HTR-8/SVneo (cell line): ENCODE measurements around the gene ZNF778.
"Not testable (repeated sequence)": the region's sequence is repeated elsewhere in the genome, so short reads cannot be mapped to it uniquely, and the experiment has no call there.

Experiments
- DNase-seq: peaks from one replicate; pipeline ENCODE4 v3.0.0; 2011; ENCODE audit warnings: low spot score, mixed read lengths; ENCODE audit not compliant: insufficient read length
- FAIRE-seq: peaks from 2 replicates; lab custom pipeline; 2011; peaks lifted over from hg19 to GRCh38; lab: Jason Lieb, UNC

Gene ZNF778

DNA sequence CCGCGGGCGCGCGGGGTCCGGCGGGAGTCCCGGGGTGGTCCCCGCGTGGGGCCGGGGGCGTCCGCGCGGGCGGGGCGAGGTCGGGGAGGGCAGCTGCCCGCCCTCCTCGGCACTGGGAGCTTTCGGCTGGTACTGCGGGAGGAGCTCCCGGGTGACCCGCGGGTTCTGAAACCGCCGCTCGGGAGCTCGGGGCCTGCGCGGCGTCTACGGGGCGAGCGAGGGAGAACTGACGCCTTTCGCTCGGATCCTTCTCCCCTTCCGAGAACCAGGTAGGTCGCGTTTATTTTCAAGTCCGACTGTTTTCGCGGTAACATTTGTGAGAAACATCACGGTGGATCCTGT lies 30.2 kb downstream of the ZNF778 start:
- FAIRE-seq, DNase-seq: not testable (repeated sequence)

DNA sequence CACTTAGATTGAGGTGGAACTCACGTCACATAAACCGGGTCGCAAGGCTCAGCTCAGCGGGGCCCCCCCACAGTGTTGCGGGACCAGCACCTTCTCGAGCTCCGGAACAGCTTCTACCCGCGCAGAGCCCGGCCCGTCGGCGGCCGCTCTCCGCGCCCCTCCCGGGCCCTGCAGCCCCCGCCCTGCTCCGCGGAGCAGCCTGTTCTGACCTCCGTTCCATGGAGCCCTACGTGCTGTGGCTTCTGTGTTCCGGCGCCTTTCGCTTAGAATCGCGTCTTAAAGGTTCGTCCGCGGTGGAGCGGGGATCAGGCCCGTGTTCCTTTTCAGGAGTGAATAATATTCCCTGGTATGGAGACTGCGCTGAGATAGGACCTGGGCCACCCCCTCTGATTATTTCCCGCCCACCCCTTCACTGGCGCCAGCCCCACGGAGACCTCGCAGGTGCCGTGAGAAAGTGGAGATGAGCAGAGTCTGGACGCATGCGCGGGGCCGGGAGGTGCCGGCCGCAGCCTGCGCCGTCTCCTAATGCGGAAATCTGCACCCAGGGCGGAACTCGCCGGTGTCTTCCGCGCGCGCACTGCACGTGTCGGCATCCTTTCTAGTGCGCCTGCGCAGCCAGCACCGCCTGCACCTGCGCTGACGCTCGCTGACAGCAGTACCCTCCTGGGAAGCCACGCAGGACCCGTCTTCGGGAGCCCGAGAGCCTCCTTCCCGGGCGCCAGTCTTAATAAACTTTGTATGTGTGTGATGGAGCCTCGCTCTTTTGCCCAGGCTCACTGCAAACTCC lies 30.9 kb downstream of the ZNF778 start:
- no peak for FAIRE-seq
- DNase-seq, result no peak

DNA sequence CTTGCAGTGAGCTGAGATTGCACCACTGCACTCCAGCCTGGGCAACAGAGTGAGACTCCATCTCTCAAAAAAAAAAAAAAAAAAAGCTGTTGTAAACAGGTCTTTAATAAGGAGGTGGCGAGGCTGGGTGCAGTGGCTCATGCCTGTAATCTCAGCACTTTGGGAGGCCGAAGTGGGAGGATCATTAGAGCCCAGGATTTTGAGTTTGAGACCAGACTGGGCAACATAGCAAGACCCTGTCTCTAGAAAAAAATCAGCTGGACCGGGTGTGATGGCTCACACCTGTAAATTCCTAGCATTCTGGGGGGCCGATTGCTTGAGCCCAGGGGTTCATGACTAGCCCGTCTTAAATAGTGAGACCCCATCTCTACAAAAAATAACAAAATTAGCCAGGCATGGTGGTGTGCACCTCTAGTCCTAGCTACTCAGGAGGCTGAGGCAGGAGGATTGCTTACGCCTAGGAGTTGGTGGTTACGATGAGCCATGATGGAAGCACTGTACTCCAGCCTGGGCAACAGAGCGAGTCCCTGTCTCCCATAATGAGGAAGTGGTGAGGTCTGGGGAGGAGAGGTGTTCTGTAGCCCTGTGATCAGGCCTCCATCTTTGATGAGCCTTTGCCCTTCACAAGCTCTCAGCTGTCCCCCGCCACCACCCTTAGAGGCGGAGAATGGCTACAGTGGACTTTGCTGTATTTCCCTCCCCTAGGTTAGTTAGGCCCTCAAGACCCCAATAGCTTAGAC lies 36.2 kb downstream of the ZNF778 start:
- no peak for DNase-seq
- no peak for FAIRE-seq

DNA sequence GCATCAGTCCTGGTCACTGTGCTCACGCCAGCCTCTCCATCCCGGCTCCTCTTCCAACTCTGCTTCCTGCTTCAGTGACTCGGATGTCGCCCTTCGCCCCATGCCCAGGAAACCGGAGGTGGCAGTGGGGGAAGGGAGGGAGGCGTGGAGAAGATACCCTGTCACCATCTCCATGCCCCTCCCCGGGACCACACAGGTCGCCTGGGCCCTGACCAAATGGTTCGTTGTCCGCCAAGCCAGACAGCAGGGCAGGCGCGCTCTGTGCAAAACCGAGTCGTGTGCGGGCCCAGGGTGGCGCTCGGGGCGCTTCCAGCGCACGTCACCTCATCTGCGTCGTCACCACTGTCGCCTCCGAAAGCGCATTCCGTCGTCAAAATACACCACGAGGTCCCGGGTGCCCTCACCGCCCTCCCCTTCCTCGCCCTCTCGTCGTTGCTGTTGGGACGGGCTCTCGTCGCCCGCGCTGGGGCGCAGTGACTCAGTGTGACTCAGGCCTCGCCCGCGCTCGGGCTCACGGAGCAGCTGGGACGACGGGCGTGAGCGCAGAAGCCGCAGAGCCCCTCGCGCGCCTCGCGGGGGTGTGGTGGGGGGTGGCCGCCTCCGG lies 39.2 kb downstream of the ZNF778 start:
- DNase-seq (no peak), FAIRE-seq (no peak)

DNA sequence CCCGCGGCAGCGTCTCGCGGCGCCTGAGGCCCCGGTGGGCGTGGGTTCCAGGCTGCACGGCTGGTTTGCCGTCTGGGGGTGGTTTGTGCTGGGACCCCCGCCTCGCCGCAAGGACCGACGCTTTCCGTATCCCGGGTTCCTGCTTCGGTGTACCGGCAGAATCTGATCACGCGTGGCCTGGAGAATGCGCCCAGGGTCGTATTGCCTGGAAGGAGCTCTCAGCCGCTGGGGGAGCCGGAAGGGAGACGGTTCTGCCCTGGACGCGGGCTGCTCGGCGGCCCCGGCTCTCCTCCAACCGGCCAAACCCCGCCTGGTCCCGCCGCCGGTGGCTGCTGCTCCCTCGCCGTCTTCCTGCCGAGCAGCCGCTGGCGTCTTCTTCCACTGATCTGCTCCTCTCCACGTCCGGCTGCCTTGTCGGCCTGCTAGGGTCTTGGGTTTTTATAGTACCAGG lies 39.8 kb downstream of the ZNF778 start:
- no peak for FAIRE-seq
- DNase-seq, result no peak

DNA sequence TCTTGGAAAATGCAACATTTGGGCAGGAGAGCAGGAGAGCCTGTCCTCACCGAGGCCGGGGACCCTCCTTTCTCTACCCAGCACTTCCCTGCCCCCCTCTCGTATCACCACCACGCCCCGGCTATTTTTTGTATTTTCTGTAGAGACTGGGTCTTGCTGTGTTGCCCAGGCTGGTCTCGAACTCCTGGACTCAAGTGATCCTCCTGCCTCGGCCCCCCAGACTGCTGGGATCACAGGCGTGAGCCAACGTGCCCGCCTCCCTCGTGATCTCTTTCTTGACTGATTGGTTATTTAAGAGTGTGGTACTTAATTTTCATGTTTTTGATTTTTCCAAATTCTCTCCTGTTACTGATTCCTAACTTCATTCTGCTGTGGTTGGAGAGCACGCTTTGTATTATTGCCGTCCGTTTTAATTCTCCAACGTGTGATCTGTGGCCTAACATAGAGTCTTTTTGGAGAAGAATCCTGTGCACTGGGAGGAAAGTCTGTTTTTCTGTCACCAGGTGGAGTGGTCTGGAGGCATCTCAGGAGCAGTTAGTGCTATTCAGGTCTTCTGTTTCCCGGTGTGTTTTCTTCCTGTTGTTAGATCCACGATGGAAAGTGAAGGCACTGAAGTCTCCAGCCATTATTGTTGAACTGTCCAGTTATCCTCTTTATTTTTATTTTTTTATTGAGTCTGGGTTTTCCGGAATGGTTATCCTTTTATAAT lies 40.4 kb downstream of the ZNF778 start:
- FAIRE-seq (no peak), DNase-seq (no peak)

DNA sequence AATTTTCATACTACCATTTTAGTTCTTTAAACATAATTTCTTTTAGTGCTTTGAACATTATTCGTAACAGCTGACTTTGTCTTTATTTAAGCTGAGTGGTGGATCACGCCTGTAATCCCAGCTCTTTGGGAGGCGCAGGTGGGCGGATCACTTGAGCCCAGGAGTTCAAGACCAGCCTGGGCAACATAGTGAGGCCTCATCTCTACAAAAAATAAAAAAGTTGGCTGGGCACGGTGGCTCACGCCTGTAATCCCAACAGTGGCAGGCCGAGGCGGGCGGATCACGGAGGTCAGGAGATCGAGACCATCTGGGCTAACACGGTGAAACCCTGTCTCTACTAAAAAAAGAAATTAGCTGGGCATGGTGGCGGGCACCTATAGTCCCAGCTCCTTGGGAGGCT lies 42.4 kb downstream of the ZNF778 start:
- FAIRE-seq, DNase-seq: not testable (repeated sequence)

DNA sequence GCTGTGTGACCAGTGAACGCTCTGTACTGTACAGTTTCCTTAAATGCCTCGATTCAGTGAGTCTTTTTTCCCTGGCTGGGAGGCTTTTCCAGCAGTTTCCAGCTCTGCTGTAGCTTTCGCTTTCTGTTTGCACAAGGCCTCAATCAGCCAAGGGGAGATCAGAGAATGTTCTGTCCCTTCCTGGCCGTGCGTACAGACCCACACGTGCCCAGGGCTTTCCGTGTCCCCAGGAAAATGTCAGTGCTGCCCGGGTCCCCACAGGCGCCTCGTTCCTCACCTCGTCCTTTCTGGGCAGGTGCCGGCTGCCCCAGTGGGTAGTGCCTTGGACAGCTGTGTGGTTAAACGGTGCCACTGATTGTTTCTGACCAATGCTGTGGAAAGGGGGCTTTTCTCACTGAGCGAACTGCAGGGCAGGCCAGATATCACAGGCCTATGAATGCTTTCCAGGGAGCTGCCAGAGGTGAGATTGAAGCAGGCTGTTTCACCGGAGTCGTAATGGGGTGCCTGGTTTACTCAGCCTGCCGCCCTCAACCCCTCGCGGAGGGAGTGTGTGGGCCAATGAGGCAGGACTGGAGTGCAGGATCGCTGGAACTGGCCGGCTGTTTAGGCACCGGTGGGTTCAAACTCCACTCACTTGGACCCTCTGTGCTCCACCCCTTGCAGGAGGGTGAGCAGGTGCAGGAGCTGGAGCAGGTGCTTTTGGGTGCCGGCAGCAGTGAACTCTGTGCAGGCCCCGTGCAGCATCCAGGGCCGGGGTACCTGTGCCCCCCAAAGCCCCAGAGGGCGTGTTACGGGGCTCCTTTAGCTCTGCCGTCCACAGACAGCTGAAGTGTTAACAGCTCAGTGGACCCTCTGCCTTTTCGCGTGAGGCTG lies 44.4 kb downstream of the ZNF778 start:
- no peak for FAIRE-seq
- no peak for DNase-seq

DNA sequence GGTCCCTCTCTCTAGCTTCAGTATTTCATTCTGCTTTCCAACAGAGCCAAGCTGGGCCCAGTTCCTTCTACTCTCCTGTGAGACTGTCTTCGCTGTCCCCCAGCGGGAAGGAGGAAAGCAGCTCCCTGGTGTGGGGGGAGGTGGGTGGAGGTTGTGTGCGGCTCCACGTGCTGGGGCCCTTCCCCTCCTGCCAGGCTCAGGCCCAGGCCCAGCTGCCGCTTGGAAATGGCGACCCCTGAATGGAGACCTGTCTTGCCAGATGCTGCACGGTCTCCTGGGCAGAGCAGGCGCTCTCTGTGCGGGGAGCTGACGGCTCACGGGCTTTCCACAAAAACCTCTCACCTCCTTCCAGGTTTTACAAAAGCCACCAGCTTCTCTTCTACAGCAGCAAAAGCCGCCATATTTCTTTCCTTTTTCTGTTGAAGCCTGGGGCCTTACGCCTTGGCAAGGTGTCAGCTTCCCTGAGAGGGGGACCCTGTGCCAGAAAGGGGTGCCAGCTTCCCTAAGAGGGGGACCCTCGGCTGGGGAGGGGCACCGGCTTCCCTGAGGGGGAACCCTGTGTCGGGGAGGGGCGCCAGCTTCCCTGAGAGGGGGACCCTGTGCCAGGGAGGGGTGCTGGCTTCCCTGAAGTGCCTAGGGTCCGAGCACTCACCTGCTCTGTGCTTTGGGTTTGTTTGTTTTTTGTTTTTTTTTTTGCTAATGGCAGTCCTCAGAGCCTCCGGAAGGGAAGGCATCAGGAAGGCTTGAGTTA lies 47.5 kb downstream of the ZNF778 start:
- no peak for FAIRE-seq
- no peak for DNase-seq

DNA sequence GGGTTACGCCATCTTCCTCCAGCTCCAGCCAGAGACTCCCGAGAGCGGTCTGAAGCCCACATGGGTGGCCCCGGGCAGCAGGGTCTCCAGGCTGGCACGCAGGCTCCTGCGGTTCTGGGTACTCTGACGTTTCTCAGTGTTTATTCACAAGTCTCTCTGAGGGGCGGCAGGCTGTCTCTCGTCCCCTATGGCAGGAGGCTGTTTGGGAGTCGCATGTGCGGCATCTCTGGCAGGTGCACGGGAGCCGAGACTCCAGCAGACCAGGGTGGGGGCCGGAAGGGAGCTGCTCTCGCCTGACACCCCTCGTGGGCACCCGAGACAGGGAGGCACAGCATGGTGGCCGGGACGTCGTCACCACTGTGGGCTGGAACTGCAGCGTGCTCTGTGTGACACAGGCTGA lies 48.1 kb downstream of the ZNF778 start:
- DNase-seq (no peak), FAIRE-seq (no peak)

DNA sequence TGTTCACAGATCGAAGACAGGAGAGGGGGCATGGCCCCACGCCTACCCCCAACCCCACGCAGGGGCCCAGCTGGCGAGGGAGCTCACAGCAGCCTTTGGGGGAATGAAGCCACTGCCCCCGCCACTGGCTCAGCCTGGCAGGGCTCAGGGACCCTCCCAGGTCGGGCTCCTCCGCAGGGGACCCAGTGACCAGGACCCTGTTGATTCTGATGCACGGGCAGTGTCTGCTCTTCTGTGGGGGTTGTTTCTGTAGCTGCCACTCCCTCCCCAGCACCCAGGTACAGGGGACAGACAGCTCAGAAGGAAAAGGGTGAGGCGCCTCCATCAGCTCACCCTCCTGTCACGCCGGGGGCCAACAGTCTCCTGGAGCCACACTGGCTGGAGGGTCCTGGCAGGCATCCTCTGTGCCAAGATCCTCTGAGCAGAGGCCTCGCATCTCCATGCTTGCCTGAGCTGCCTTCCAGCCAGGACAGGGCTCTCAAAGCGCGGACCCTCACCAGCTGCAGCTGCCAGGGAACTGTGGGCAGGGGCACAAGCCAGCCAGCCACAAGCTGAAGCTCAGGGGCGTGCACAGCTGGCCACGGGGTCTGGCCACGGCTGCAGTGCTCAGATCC lies 49.1 kb downstream of the ZNF778 start:
- no peak for FAIRE-seq
- DNase-seq, result no peak

DNA sequence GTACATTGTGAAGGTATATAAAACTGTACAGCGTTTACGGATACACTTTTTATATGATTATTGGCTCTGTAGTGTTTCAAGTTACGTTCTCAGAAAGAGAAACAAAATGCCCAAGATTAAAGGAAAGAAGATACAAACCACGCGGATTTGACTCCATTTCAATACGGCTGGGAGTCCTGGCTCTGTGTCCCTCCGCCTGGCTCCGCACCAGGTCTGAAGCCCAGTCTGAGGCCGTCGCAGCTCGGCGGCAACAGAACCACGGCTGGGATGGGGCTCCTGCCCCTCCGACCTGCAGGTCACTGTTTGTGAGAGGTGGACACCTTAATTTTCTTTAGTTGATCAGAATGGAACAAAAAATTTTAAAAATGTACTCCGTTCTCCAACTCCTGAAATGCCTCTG lies 50.2 kb downstream of the ZNF778 start:
- DNase-seq, FAIRE-seq: not testable (repeated sequence)

DNA sequence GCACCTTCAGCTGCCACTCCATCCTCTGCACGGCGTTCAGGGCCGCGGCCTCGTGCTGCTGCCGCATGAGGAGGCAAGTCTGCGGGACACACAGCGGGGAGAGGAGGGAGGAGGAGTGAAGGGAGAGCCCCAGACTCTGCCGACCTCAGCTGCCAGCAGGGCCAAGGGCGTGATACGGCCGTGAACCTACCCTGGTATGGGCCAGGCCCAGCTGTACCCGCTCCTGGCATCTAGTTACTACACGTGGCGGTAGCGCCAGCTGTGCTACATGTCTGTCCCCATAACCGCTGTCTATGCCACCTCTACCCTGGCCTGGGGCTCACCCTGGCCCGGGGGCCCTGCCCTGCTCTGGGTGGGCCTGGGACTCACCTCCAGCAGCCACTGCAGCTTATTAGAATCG lies 51.1 kb downstream of the ZNF778 start:
- FAIRE-seq, result no peak
- no peak for DNase-seq

DNA sequence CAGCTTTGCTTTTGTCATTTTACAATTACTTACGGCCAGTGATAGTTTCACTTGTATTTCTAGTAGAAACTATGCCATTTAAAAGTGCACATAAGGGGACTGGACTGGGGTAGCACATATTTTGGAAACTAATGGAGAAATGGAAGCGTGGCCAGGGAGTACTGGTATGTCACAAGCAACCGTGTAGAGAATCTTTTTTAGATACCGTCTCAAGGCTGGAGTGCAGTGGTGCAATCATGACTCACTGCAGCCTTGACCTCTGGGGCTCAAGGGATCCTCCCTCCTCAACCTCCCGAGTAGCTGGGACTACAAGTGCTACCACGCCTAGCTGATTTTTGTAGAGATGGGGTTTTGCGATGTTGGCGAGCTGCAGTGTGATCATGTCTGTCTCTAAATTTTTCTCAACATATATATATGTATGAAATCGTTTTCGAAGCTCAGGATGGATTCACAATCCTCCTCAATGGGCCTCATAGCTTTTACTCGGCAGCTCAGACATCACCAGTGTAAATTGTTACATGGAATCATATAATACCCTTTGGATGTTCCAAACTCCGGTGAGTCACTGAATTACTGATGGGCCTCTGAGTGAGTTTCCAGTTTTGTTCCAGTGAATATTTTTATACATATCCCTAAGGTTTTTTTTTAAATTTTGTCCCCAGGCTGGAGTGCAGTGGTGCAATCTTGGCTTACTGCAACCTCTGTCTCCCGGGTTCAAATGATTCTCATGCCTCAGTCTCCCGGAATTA lies 51.7 kb downstream of the ZNF778 start:
- FAIRE-seq (no peak), DNase-seq (no peak)

DNA sequence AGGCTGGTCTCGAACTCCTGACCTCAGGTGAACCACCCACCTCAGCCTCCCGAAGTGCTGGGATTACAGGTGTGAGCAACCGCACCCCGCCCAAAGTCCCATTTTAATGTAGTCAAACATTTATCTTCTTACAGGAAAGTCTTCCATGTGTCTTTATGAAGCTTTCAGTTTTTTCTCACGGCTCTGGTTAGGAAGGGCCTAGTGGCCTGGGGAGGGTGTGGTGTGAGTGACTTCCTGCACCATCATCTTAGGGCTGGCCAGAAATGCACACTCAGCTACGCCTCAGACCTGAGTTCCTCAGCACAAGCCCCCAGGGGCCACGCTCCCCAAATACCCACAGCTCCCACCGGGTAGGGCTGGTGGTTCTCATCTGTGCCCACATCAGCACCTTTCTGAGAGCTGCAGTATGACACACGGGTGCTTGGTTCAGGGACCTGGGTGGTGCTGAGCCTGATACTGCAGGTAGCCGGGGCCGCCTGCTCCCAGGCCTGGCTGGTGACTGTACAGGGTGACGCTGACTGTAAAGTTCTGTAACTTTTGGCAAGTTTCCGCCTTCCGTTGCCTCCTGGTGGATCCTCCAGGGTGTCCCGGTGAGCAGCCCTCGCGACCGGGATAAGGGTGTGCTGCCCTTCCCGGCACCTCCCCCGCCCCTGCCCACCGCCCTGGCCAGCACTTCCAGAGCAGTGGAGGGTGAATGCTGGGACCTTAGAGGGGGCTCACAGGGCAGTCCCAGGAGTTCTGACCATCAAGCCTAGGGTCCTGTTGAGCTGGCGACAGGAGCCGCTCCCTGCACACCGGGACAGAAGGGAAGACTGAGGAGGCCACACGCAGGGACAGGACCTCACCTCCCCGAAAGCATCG lies 52.5 kb downstream of the ZNF778 start:
- FAIRE-seq (no peak), DNase-seq (no peak)

DNA sequence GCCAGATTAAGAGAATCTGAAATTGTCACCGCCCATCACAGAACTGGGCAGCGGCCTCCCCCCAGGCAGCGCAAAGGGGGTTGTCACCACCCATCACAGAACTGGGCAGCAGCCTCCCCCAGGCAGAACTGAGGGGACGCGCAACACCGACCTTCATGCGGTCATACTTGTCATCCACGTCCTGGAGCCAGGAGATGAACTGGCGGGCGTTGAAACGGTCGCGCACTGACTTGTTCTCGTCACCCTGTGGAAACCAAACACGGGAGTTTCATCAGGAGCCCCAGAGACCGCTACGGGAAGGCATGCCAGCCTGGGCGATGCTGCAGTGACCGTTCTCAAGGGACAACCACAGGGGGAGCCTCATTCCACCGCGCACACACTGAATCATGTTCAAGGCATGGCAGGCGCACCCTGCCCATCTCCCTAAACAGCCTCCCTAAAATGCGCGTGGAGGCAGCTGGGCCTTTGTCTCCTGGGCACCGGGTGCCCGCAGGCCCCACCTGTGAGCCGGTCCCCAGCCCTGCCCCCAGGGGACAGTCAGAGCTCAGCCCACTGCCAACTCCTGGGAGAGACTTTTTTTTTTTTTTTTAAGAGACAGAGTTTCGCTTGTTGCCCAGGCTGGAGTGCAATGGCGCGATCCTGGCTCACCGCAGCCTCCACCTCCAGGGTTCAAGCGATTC lies 53.3 kb downstream of the ZNF778 start:
- no peak for FAIRE-seq

More for the DNA sequence above, 53.3 kb downstream of the ZNF778 start:
- no peak for DNase-seq
